MCF 10A (cell line): Measurements from ENCODE around the gene PHLDB3. TPM values are rescaled to one million over a fixed set of nuclear protein-coding genes. Genes with fewer than 3 reads are reported as not detected.

ENCODE experiments used
- BruUV-seq: library from RNA; stranded (reverse); fragments of 400-500 nt; replicated peaks from 2 replicates; lab custom pipeline; 2021; lab: Mats Ljungman, UMichigan
- CTCF ChIA-PET: fragments of 300-600 bp; sonication (Branson Sonifier 250); formaldehyde crosslinking; extraction: SDS; loops from one replicate; lab custom pipeline; 2021; ENCODE audit warnings: antibody characterized with exemption, inconsistent platforms; lab: Yijun Ruan, JAX
- POLR2A ChIA-PET: fragments of 300-600, 350-650 bp; sonication (Branson Sonifier 250); formaldehyde crosslinking; extraction: SDS; loops from one replicate; lab custom pipeline; 2020; ENCODE audit warnings: antibody characterized with exemption, inconsistent platforms; lab: Yijun Ruan, JAX
- DNase-seq: peaks from one replicate; pipeline ENCODE4 v3.0.0-alpha.2; 2018; ENCODE audit not compliant: unreplicated experiment
- H3K27ac Mint-ChIP-seq: one replicate; pipeline ENCODE4 v1.8.0; 2022; ENCODE audit warnings: mild to moderate bottlenecking, low read depth, mixed read lengths; ENCODE audit not compliant: unreplicated experiment
- H3K27me3 Mint-ChIP-seq: one replicate; pipeline ENCODE4 v1.8.0; 2022; ENCODE audit warnings: mixed read lengths; ENCODE audit not compliant: insufficient read depth, unreplicated experiment
- H3K36me3 Mint-ChIP-seq: one replicate; pipeline ENCODE4 v1.8.0; 2022; ENCODE audit warnings: mild to moderate bottlenecking, moderate library complexity, mixed read lengths; ENCODE audit not compliant: insufficient read depth, unreplicated experiment
- H3K4me1 Mint-ChIP-seq: one replicate; pipeline ENCODE4 v1.8.0; 2022; ENCODE audit warnings: mixed read lengths; ENCODE audit not compliant: insufficient read depth, unreplicated experiment
- H3K4me3 Mint-ChIP-seq: one replicate; pipeline ENCODE4 v1.8.0; 2022; ENCODE audit warnings: mild to moderate bottlenecking, moderate library complexity, mixed read lengths; ENCODE audit not compliant: unreplicated experiment
- H3K9me3 Mint-ChIP-seq: one replicate; pipeline ENCODE4 v1.8.0; 2022; ENCODE audit warnings: mixed read lengths; ENCODE audit not compliant: unreplicated experiment
- intact Hi-C: fragments of 100-400 bp; cut with micrococcal nuclease; formaldehyde crosslinking; loops from 2 replicates; pipeline ENCODE4 v1.14.1; 2022
- total RNA-seq: library from RNA; stranded (reverse); gene quantifications from 2 replicates; pipeline ENCODE4 v1.2.3, GENCODE V29; 2022
- TF ChIP-seq, protein P1 (sequence below): fragments of 200-600 bp; IDR thresholded peaks from one replicate; pipeline ENCODE4 v1.8.0; 2022; ENCODE audit warnings: antibody characterized with exemption, mild to moderate bottlenecking; ENCODE audit not compliant: unreplicated experiment

Gene PHLDB3
- total RNA-seq, 1 experiment from 2014 or later, result 11.8 TPM

DNA sequence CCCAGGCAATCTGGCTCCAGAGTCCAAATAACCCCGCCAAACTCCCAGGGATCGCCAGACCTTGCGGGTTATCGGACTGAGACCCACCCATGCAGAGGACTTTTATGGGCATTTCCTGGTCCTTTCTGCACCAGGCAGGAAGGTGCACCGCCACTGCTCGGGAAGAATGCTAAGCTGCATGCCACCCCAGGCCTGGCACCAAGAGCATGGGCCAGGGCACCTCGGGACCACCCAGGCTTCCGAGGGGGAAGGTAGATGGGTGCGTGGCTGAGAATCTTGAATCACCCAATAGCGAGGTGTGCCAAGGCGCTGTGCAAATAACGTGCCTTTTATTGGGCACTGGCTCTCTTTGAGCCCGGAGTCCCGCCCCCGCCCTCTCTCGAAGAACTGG, 28.0 kb upstream of the PHLDB3 start:
- intact Hi-C loops, result loop anchor here (2.0 to 10.0 kb wide), 2 partner anchors 64 to 132 kb away; partner anchors contain the start of genes IRGQ and ZNF576

DNA sequence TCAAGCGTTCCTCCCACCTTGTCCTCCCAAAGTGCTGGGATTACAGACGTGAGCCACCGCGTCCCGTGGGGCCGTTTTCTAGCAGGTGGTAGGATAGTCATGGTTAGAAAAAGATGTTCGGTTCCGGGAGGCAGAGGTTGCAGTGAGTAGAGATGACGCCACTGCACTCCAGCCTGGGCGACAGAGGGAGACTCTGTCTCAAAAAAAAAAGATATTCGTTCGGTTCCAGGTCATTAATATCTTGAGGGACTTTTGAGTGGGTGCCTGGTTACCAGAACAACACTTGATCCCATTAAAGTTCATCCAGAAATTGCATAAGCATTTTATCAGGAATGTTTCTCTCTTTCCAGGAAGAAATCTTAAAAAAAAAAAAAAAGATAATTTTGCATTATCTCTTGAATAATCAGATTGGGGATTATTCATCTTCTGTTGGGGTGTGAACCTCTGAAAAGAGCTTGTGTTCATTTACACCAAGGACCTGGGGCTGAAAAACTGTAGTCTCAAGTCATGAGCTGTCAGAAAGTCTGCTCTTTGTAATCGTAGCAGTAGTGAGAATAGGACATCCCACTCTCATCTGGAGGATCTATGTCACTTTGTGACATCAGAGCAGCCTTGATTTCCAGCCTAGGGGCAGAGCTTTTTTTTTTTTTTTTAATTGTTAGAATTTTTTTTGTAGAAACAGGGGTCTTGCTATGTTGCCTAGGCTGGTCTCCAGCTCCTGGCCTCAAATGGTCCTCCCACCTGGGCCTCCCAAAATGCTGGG, 23.5 kb upstream of the PHLDB3 start:
- no peaks in the 10 kb centered on the region for H3K27me3 Mint-ChIP-seq
- peaks cover 16% of the 10 kb centered on the region for H3K36me3 Mint-ChIP-seq
- peaks cover 21% of the 10 kb centered on the region for H3K4me1 Mint-ChIP-seq
- BruUV-seq, result no TSS peak
- CTCF ChIA-PET, result interaction anchor here (0.6 to 3.5 kb wide), 16 partner anchors 8 to 1518 kb away, joined by 3 to 16 read pairs (median 4); partner anchors contain the start of gene IRGQ
- peak; percentile 24 for DNase-seq
- H3K27ac Mint-ChIP-seq, result peak overlapping the region; percentile 88
- intact Hi-C loops, result loop anchor here (1.0 kb wide), 1 partner anchor 34 kb away; no protein-coding TSS in a partner anchor
- TF ChIP-seq, protein P1, sequence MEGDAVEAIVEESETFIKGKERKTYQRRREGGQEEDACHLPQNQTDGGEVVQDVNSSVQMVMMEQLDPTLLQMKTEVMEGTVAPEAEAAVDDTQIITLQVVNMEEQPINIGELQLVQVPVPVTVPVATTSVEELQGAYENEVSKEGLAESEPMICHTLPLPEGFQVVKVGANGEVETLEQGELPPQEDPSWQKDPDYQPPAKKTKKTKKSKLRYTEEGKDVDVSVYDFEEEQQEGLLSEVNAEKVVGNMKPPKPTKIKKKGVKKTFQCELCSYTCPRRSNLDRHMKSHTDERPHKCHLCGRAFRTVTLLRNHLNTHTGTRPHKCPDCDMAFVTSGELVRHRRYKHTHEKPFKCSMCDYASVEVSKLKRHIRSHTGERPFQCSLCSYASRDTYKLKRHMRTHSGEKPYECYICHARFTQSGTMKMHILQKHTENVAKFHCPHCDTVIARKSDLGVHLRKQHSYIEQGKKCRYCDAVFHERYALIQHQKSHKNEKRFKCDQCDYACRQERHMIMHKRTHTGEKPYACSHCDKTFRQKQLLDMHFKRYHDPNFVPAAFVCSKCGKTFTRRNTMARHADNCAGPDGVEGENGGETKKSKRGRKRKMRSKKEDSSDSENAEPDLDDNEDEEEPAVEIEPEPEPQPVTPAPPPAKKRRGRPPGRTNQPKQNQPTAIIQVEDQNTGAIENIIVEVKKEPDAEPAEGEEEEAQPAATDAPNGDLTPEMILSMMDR, result no peak
- POLR2A ChIA-PET, result interaction anchor here (0.6 to 5.9 kb wide), 15 partner anchors 9 to 1426 kb away, joined by 3 to 75 read pairs (median 5); partner anchors contain the start of genes IRGQ, PHLDB3 and ZNF576
- H3K4me3 Mint-ChIP-seq, result peak overlapping the region; percentile 84
- H3K9me3 Mint-ChIP-seq, result no peaks in the 10 kb centered on the region

More for the DNA sequence above, 28.0 kb upstream of the PHLDB3 start:
- Mint-ChIP-seq H3K9me3 (no peaks in the 10 kb centered on the region), H3K4me1 (peaks cover 12% of the 10 kb centered on the region), H3K27ac (peak overlapping the region; percentile 3), H3K36me3 (peaks cover 9% of the 10 kb centered on the region), H3K27me3 (no peaks in the 10 kb centered on the region), H3K4me3 (peak overlapping the region; percentile 78)
- ChIA-PET POLR2A (interaction anchor here (0.6 to 3.5 kb wide), 17 partner anchors 7 to 254 kb away, joined by 3 to 39 read pairs (median 6); partner anchors contain the start of genes IRGQ, LYPD3, PINLYP and XRCC1), CTCF (interaction anchor here (0.6 to 1.7 kb wide), 4 partner anchors 13 to 119 kb away, joined by 3 to 4 read pairs (median 4); no protein-coding TSS in a partner anchor)
- TF ChIP-seq, protein P1, result no peak
- peak; percentile 85 for DNase-seq
- no TSS peak for BruUV-seq

DNA sequence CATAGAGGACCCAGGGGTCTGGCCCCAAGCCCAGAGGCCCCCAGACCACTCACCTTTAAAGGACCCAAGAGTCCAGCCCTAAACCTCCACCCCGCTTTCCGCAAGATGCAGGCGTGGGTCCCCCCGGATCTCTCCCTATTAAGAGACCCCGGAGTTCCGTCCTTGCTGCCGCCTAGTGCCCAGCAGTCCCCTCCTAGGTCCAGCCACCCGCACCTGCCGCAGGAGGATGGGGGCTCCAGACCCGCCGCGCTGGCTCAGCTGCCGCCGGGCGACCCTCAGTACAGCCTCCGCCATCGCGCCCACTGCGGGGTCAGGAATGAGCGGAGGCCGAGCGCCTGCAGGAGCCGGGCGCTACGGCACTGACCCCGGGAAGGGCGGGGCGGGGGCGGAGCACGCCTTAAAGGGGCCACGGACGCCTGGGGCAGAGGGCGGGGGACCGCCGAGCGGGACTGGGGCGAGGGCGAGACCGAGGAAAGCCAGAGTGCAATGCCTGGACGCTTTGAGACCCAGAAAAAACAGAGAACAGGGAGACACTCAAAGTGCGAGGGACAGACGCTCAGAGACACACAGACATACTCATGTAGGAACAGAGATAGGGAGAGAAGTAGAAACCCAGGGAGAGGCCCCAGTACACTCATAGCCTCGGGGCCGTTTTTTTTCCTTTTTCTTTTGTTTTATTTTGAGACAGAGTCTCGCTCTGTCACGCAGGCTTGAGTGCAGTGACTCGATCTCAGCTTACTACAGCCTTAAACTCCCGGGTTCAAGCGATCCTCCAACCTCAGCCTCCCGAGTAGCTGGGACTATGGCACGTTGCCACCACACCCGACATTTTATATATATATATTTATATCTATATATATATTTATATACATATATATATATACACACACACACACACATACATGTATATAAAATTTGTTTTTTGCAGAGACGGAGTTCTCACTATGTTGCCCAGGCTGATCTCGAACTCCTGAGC, 22.6 kb upstream of the PHLDB3 start, which contains the start of gene ETHE1:
ETHE1 (minus strand) TSS at position 318 of the 976 bp plus-strand sequence; CDS start at position 294, 24 bp downstream.
- intact Hi-C loops, result loop anchor here (1.0 kb wide), 1 partner anchor 35 kb away; no protein-coding TSS in a partner anchor
- H3K36me3 Mint-ChIP-seq, result peaks cover 21% of the 10 kb centered on the region
- CTCF ChIA-PET, result interaction anchor here (0.7 to 3.5 kb wide), 11 partner anchors 8 to 288 kb away, joined by 3 to 16 read pairs (median 5); partner anchors contain the start of gene IRGQ

More for the DNA sequence above, 22.6 kb upstream of the PHLDB3 start, which contains the start of gene ETHE1:
- peak; percentile 76 for DNase-seq
- POLR2A ChIA-PET, result interaction anchor here (0.6 to 5.9 kb wide), 17 partner anchors 8 to 1425 kb away, joined by 3 to 75 read pairs (median 5); partner anchors contain the start of genes IRGQ, LYPD3, PHLDB3 and PINLYP
- no peaks in the 10 kb centered on the region for H3K9me3 Mint-ChIP-seq
- no peaks in the 10 kb centered on the region for H3K27me3 Mint-ChIP-seq
- H3K4me3 Mint-ChIP-seq, result peak within 1 kb of the TSS; percentile 84
- no TSS peak for BruUV-seq
- TF ChIP-seq, protein P1, result no peak
- H3K4me1 Mint-ChIP-seq, result peaks cover 26% of the 10 kb centered on the region
- H3K27ac Mint-ChIP-seq, result peak within 1 kb of the TSS; percentile 88
